Left ventricle myocardium inferior (tissue), 1 donor: ENCODE data around the gene CSNK2A3. TPM values are rescaled to one million over a fixed set of nuclear protein-coding genes. Genes with fewer than 3 reads are reported as not detected.

Experiments used
- DNase-seq: peaks from one replicate; pipeline ENCODE4 v3.0.0-alpha.2; 2020
- H3K27ac ChIP-seq: fragments of 200-600 bp; replicated peaks from 2 replicates; pipeline ENCODE4 v1.8.0; 2021
- H3K27me3 ChIP-seq: fragments of 200-600 bp; 2 replicates; pipeline ENCODE4 v1.8.0; 2021; ENCODE audit warnings: low read depth
- H3K36me3 ChIP-seq: fragments of 200-600 bp; 2 replicates; pipeline ENCODE4 v1.8.0; 2021
- H3K4me1 ChIP-seq: fragments of 200-600 bp; 2 replicates; pipeline ENCODE4 v1.8.0; 2021
- H3K4me3 ChIP-seq: fragments of 200-600 bp; 2 replicates; pipeline ENCODE4 v1.8.0; 2021; ENCODE audit warnings: mild to moderate bottlenecking, moderate library complexity
- H3K9me3 ChIP-seq: fragments of 200-600 bp; replicated peaks from 2 replicates; pipeline ENCODE4 v1.8.0; 2021
- CTCF ChIP-seq: fragments of 200-600 bp; IDR thresholded peaks from 2 replicates; pipeline ENCODE4 v1.8.0; 2021; ENCODE audit warnings: antibody characterized with exemption, mild to moderate bottlenecking, borderline replicate concordance
- intact Hi-C: fragments of 100-400 bp; cut with micrococcal nuclease; formaldehyde crosslinking; loops from one replicate; pipeline ENCODE4 v1.11.0; 2022
- total RNA-seq: library from RNA; stranded (reverse); fragmentation: NEBNext Ultra II Directional; extraction: Animal tissue kit (Norgen Biotek cat#: 25700); gene quantifications from one replicate; pipeline ENCODE4 v1.2.1, GENCODE V29; 2021
- donor health status: DM: no; HTN: yes; CAD: no; lungs with severe emphysema.

Gene CSNK2A3
- total RNA-seq, 1 donor from 2014 or later: 1.4 TPM

- Histone ChIP-seq H3K9me3 (no peaks in the 10 kb centered on the region), H3K4me1 (peaks cover 29% of the 10 kb centered on the region), H3K4me3 (no peak overlapping the region), H3K27ac (no peak overlapping the region), H3K27me3 (no peaks in the 10 kb centered on the region), H3K36me3 (peaks cover 17% of the 10 kb centered on the region)
- intact Hi-C loops: no loop called here
- no peak for TF ChIP-seq CTCF
- DNase-seq: no peak
Measured at GRCh38 chr11:11316651-11317230, 36.3 kb downstream of the CSNK2A3 start.

GRCh38 chr11:11313902-11314692, 39.0 kb downstream of the CSNK2A3 start:
- Histone ChIP-seq H3K4me3 (no peak overlapping the region), H3K36me3 (peaks cover 6% of the 10 kb centered on the region), H3K27ac (peak overlapping the region; percentile 78), H3K27me3 (no peaks in the 10 kb centered on the region), H3K4me1 (peaks cover 35% of the 10 kb centered on the region), H3K9me3 (no peaks in the 10 kb centered on the region)
- DNase-seq: no peak
- no peak for TF ChIP-seq CTCF
- intact Hi-C loops: no loop called here

- TF ChIP-seq CTCF: no peak
- DNase-seq: no peak
- Histone ChIP-seq H3K27ac (peak overlapping the region; percentile 78), H3K27me3 (no peaks in the 10 kb centered on the region), H3K4me3 (no peak overlapping the region), H3K9me3 (no peaks in the 10 kb centered on the region), H3K36me3 (peaks cover 6% of the 10 kb centered on the region), H3K4me1 (peaks cover 35% of the 10 kb centered on the region)
- intact Hi-C loops: no loop called here
Measured at GRCh38 chr11:11313426-11313825, 39.6 kb downstream of the CSNK2A3 start.

- no peak for DNase-seq
- no peaks in the 10 kb centered on the region for H3K9me3 ChIP-seq
- H3K4me3 ChIP-seq: no peak overlapping the region
- H3K36me3 ChIP-seq: peaks cover 6% of the 10 kb centered on the region
- no peak for TF ChIP-seq CTCF
- no peaks in the 10 kb centered on the region for H3K27me3 ChIP-seq
- H3K27ac ChIP-seq: no peak overlapping the region
- H3K4me1 ChIP-seq: peaks cover 35% of the 10 kb centered on the region
- intact Hi-C loops: no loop called here
Measured at GRCh38 chr11:11312738-11313137, 40.3 kb downstream of the CSNK2A3 start.

GRCh38 chr11:11311169-11311568, 41.9 kb downstream of the CSNK2A3 start:
- no peaks in the 10 kb centered on the region for H3K27me3 ChIP-seq
- no peaks in the 10 kb centered on the region for H3K36me3 ChIP-seq
- DNase-seq: no peak
- H3K27ac ChIP-seq: no peak overlapping the region
- intact Hi-C loops: no loop called here
- no peaks in the 10 kb centered on the region for H3K9me3 ChIP-seq
- H3K4me1 ChIP-seq: peaks cover 35% of the 10 kb centered on the region
- no peak for TF ChIP-seq CTCF
- no peak overlapping the region for H3K4me3 ChIP-seq
